GM12801 (cell line): ENCODE data around the gene C22orf23.

Source experiments
- CTCF ChIP-seq: IDR thresholded peaks from one replicate; pipeline ENCODE4 v1.5.1; 2011; ENCODE audit warnings: control low read depth; ENCODE audit not compliant: insufficient read length; ENCODE audit errors: extremely low read depth

C22orf23 gene

GRCh38 chr22:37905534-37906363, 47.7 kb downstream of the C22orf23 start, which contains the start of gene MICALL1:
Gene MICALL1, plus strand, starts transcription at chr22:37906297. Its CDS starts 126 bp downstream, at chr22:37906423.
- TF ChIP-seq CTCF, result no peak

GRCh38 chr22:37904572-37905533, 48.5 kb downstream of the C22orf23 start:
- TF ChIP-seq CTCF, result no peak

GRCh38 chr22:37898441-37899181, 54.8 kb downstream of the C22orf23 start:
- TF ChIP-seq CTCF, result no peak

GRCh38 chr22:37897807-37898206, 55.6 kb downstream of the C22orf23 start:
- no peak for TF ChIP-seq CTCF

GRCh38 chr22:37896939-37897338, 56.5 kb downstream of the C22orf23 start:
- TF ChIP-seq CTCF, result no peak

- TF ChIP-seq CTCF, result no peak
Observed at GRCh38 chr22:37896181-37896592, 57.2 kb downstream of the C22orf23 start.
